Measurements from ENCODE around the gene RBSN.

RBSN gene

DNA sequence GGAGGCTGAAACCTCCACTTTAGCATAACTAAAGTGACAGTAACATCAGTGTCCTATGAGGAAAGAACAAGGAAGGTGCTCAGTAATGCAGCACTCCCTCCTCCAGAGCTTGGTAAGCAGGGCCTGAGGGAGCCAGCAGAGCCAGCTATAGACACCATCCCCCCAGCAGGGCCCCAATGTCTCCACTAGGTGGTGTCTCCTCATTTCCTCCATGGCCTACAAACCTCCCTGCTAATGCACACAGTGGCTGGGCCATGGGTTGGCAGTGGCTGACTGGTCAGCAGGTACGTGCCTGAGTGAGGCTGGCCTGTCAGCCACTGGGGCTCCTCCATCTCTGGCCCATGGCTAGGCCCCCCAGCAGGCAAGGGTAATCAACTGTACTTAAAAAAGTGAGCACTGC, 47.4 kb downstream of the RBSN start:
- peaks cover 28% of the 10 kb centered on the region for H3K79me2 ChIP-seq (ENCODE audit: insufficient read depth, low read depth)
- no peak overlapping the region for H3K9ac ChIP-seq
- H3K4me3 ChIP-seq (IDR thresholded peaks at IDR 0.05; ENCODE audit: insufficient read depth, low read depth, low read length): no peak overlapping the region
- H3K27me3 ChIP-seq (ENCODE audit: insufficient read depth, low read depth): no peaks in the 10 kb centered on the region
- 0 out of 2 replicates have a peak, but pooled peaks cover 4% of the 10 kb centered on the region for H4K20me1 ChIP-seq (ENCODE audit: insufficient read depth)
- no peaks in the 10 kb centered on the region; the same call in 1 of the 2 replicates for H3K36me3 ChIP-seq (ENCODE audit: insufficient read depth)
- H3K4me1 ChIP-seq (ENCODE audit: low read depth, poor library complexity, severe bottlenecking): peaks cover 28% of the 10 kb centered on the region
- H3K27ac ChIP-seq: no peak overlapping the region
- TF ChIP-seq, protein P1, sequence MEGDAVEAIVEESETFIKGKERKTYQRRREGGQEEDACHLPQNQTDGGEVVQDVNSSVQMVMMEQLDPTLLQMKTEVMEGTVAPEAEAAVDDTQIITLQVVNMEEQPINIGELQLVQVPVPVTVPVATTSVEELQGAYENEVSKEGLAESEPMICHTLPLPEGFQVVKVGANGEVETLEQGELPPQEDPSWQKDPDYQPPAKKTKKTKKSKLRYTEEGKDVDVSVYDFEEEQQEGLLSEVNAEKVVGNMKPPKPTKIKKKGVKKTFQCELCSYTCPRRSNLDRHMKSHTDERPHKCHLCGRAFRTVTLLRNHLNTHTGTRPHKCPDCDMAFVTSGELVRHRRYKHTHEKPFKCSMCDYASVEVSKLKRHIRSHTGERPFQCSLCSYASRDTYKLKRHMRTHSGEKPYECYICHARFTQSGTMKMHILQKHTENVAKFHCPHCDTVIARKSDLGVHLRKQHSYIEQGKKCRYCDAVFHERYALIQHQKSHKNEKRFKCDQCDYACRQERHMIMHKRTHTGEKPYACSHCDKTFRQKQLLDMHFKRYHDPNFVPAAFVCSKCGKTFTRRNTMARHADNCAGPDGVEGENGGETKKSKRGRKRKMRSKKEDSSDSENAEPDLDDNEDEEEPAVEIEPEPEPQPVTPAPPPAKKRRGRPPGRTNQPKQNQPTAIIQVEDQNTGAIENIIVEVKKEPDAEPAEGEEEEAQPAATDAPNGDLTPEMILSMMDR (conservative IDR thresholded peaks at IDR 0.05; ENCODE audit: low read depth, low read length): peak; percentile 61
- no peak overlapping the region for H2AFZ ChIP-seq (ENCODE audit: low read depth)
- no peak overlapping the region for H3K4me2 ChIP-seq

DNA sequence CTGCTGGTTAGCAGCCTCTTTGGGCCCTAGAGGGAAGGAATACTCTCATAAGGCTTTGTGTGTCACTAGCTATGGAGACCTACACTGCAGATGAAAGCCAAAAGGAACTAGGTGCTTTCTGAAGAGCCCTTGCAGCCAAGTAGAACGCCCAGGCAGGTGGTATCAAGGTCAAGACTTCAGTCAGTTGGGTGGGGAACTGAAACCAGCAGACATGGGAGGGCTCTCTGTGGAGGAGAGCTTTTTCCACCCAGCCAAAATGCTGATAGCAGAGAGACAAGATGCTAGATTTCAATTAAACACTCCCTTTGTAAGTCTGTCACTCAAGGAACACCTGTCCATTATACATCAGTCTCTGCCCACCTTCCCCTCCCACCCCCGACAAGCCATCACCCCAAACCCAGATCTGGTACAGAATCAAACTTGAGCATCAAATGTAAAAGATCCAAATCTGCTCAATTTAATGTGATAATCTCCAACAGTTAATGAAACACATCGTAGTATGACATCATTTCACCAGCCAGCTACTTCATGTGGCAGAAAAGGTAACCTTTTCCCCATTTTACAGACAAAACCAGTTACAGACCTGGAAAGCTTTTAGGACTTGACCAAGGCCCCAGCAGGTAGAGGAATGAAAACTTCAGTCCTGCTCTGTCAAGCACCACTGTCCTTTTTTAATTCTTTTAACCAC, 48.4 kb downstream of the RBSN start:
- H2AFZ ChIP-seq (ENCODE audit: low read depth): no peak overlapping the region
- H3K27me3 ChIP-seq (ENCODE audit: insufficient read depth, low read depth): no peaks in the 10 kb centered on the region
- TF ChIP-seq, protein P1 (conservative IDR thresholded peaks at IDR 0.05; ENCODE audit: low read depth, low read length): no peak
- no peak overlapping the region for H3K27ac ChIP-seq
- peaks cover 38% of the 10 kb centered on the region for H3K4me1 ChIP-seq (ENCODE audit: low read depth, poor library complexity, severe bottlenecking)
- no peak overlapping the region for H3K4me3 ChIP-seq (IDR thresholded peaks at IDR 0.05; ENCODE audit: insufficient read depth, low read depth, low read length)
- H4K20me1 ChIP-seq (ENCODE audit: insufficient read depth): 0 out of 2 replicates have a peak, but pooled peaks cover 4% of the 10 kb centered on the region
- H3K4me2 ChIP-seq: no peak overlapping the region
- no peak overlapping the region for H3K9ac ChIP-seq
- H3K36me3 ChIP-seq (ENCODE audit: insufficient read depth): no peaks in the 10 kb centered on the region; the same call in 1 of the 2 replicates
- peaks cover 20% of the 10 kb centered on the region for H3K79me2 ChIP-seq (ENCODE audit: insufficient read depth, low read depth)

DNA sequence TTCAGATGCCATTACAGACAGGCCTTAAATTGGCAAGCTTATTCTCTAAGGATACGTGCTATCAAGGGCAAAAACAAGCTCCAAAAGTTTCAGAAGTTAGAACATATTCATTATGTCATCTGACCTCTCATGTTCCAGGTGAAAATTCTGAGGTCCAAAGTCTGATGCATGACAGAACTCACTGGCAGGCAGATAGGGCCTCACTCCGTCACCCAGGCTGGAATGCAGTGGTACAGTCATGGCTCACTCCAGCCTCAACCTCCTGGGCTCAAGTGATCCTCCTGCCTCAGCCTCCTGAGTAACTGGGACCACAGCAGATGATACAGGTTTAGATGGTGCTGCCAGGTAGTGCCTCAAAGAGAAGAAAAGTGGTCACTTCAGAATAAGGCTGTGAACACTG, 49.4 kb downstream of the RBSN start:
- Histone ChIP-seq H3K4me2 (no peak overlapping the region), H3K36me3 (ENCODE audit: insufficient read depth) (no peaks in the 10 kb centered on the region; the same call in 1 of the 2 replicates), H3K4me1 (ENCODE audit: low read depth, poor library complexity, severe bottlenecking) (peaks cover 44% of the 10 kb centered on the region), H3K9ac (no peak overlapping the region), H3K4me3 (IDR thresholded peaks at IDR 0.05; ENCODE audit: insufficient read depth, low read depth, low read length) (no peak overlapping the region), H3K27me3 (ENCODE audit: insufficient read depth, low read depth) (no peaks in the 10 kb centered on the region), H3K27ac (no peak overlapping the region), H4K20me1 (ENCODE audit: insufficient read depth) (0 out of 2 replicates have a peak, but pooled peaks cover 4% of the 10 kb centered on the region), H2AFZ (ENCODE audit: low read depth) (no peak overlapping the region), H3K79me2 (ENCODE audit: insufficient read depth, low read depth) (peaks cover 11% of the 10 kb centered on the region)
- TF ChIP-seq, protein P1 (conservative IDR thresholded peaks at IDR 0.05; ENCODE audit: low read depth, low read length): no peak

DNA sequence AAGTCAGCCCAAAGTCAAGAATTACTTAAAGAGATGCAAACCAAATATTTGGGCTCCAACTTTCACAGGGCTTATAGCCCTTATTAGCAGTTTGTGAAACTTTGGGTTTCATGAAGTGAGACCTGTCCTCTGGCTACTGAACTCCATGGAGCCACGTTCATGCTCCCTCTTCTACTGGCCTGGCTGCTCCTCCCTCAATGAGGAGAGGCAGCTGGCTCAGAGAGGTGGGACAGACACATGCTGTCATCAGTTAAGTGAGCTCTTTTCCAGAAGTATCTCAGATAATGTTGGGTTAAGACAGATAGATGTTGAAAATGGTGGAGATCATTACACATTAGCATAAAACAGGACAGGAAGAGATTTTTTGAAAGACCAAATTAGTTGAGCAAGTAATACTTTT, 53.3 kb downstream of the RBSN start:
- Histone ChIP-seq H3K27ac (peak overlapping the region; percentile 28; the same call in 1 of the 2 replicates), H3K9ac (no peak overlapping the region), H3K4me2 (peak overlapping the region; percentile 1; the same call in 1 of the 2 replicates), H3K79me2 (ENCODE audit: insufficient read depth, low read depth) (no peaks in the 10 kb centered on the region), H3K27me3 (ENCODE audit: insufficient read depth, low read depth) (no peaks in the 10 kb centered on the region), H2AFZ (ENCODE audit: low read depth) (no peak overlapping the region), H3K4me3 (IDR thresholded peaks at IDR 0.05; ENCODE audit: insufficient read depth, low read depth, low read length) (no peak overlapping the region), H4K20me1 (ENCODE audit: insufficient read depth) (no peaks in the 10 kb centered on the region), H3K36me3 (ENCODE audit: insufficient read depth) (no peaks in the 10 kb centered on the region; the same call in 1 of the 2 replicates), H3K4me1 (ENCODE audit: low read depth, poor library complexity, severe bottlenecking) (peaks cover 37% of the 10 kb centered on the region)
- TF ChIP-seq, protein P1 (conservative IDR thresholded peaks at IDR 0.05; ENCODE audit: low read depth, low read length): no peak
